Lower lobe of right lung (tissue), 2 donors: ENCODE measurements around the gene PPP1R11. TPM values are rescaled to one million over a fixed set of nuclear protein-coding genes. Genes with fewer than 3 reads are reported as not detected.

Experiments used
- ATAC-seq, 2 donors: fragments of 200-7000 bp; cut with Tn5 transposase; one replicate each; pipeline ENCODE4 v1.9.1; 2020 to 2022; ENCODE audit warnings: mild to moderate bottlenecking in 2 of 2, moderate library complexity in 2 of 2
- DNase-seq: peaks from one replicate; pipeline ENCODE4 v3.0.0-alpha.2; 2020
- H3K27ac ChIP-seq: fragments of 200-600 bp; one replicate; pipeline ENCODE4 v1.8.0; 2022
- H3K27me3 ChIP-seq: fragments of 200-600 bp; one replicate; pipeline ENCODE4 v1.8.0; 2022; ENCODE audit warnings: low read depth
- H3K36me3 ChIP-seq: fragments of 200-600 bp; one replicate; pipeline ENCODE4 v1.8.0; 2022; ENCODE audit warnings: mild to moderate bottlenecking
- H3K4me1 ChIP-seq: fragments of 200-600 bp; one replicate; pipeline ENCODE4 v1.8.0; 2022
- H3K4me3 ChIP-seq: fragments of 200-600 bp; one replicate; pipeline ENCODE4 v1.8.0; 2022; ENCODE audit warnings: mild to moderate bottlenecking
- H3K9me3 ChIP-seq: fragments of 200-600 bp; one replicate; pipeline ENCODE4 v1.8.0; 2022
- CTCF ChIP-seq: fragments of 200-600 bp; IDR thresholded peaks from one replicate; pipeline ENCODE4 v1.8.0; 2022; ENCODE audit warnings: antibody characterized with exemption, mild to moderate bottlenecking
- intact Hi-C: fragments of 100-400 bp; cut with DNase I; formaldehyde crosslinking; loops from one replicate; pipeline ENCODE4 v1.11.0; 2022
- total RNA-seq: library from RNA; stranded (reverse); fragmentation: NEBNext Ultra II Directional; extraction: Animal tissue kit (Norgen Biotek cat#: 25700); gene quantifications from one replicate; pipeline ENCODE4 v1.2.1, GENCODE V29; 2021
- donor health status: DM: no; HTN: yes; CAD: no; lungs with severe emphysema.

PPP1R11 gene
- total RNA-seq, 1 donor from 2014 or later = 65.7 TPM

- peak overlapping the region; percentile 69 for H3K27ac ChIP-seq
- H3K4me3 ChIP-seq = peak overlapping the region; percentile 60
- intact Hi-C loops = no loop called here
- peak; percentile 72 for DNase-seq
- peaks cover 46% of the 10 kb centered on the region for H3K27me3 ChIP-seq
- peak; percentile 39 for TF ChIP-seq CTCF
- H3K36me3 ChIP-seq = no peaks in the 10 kb centered on the region
- ATAC-seq = peak; percentile 88 to 92
- no peaks in the 10 kb centered on the region for H3K9me3 ChIP-seq
- peaks cover 23% of the 10 kb centered on the region for H3K4me1 ChIP-seq
Measured at GRCh38 chr6:30075790-30076732, 9.1 kb downstream of the PPP1R11 start.

- ATAC-seq = no peak
Measured at GRCh38 chr6:30077218-30077617, 10.2 kb downstream of the PPP1R11 start.

GRCh38 chr6:30087876-30088275 lies 20.9 kb downstream of the PPP1R11 start:
- DNase-seq (no peak), ATAC-seq (no peak)
- TF ChIP-seq CTCF = no peak
- Histone ChIP-seq H3K4me1 (peaks cover 5% of the 10 kb centered on the region), H3K4me3 (no peak overlapping the region), H3K27me3 (peaks cover 28% of the 10 kb centered on the region), H3K27ac (no peak overlapping the region), H3K9me3 (no peaks in the 10 kb centered on the region), H3K36me3 (no peaks in the 10 kb centered on the region)
- intact Hi-C loops = no loop called here

More at GRCh38 chr6:30077218-30077617, 10.2 kb downstream of the PPP1R11 start:
- Histone ChIP-seq H3K4me3 (no peak overlapping the region), H3K36me3 (no peaks in the 10 kb centered on the region), H3K9me3 (no peaks in the 10 kb centered on the region), H3K27ac (no peak overlapping the region), H3K27me3 (peaks cover 41% of the 10 kb centered on the region), H3K4me1 (peaks cover 20% of the 10 kb centered on the region)
- TF ChIP-seq CTCF = no peak
- intact Hi-C loops = no loop called here
- no peak for DNase-seq

GRCh38 chr6:30091577-30092381 lies 24.8 kb downstream of the PPP1R11 start:
- Histone ChIP-seq H3K36me3 (no peaks in the 10 kb centered on the region), H3K4me3 (no peak overlapping the region), H3K27ac (peak overlapping the region; percentile 62), H3K4me1 (peaks cover 5% of the 10 kb centered on the region), H3K9me3 (no peaks in the 10 kb centered on the region), H3K27me3 (peaks cover 35% of the 10 kb centered on the region)
- TF ChIP-seq CTCF = no peak
- ATAC-seq (peak; percentile 87 to 92), DNase-seq (peak; percentile 79)
- intact Hi-C loops = no loop called here

- intact Hi-C loops = no loop called here
- TF ChIP-seq CTCF = no peak
- Histone ChIP-seq H3K36me3 (no peaks in the 10 kb centered on the region), H3K27ac (no peak overlapping the region), H3K4me1 (peaks cover 5% of the 10 kb centered on the region), H3K9me3 (no peaks in the 10 kb centered on the region), H3K4me3 (no peak overlapping the region), H3K27me3 (peaks cover 28% of the 10 kb centered on the region)
- DNase-seq = no peak
- no peak for ATAC-seq
Measured at GRCh38 chr6:30092852-30093543, 26.0 kb downstream of the PPP1R11 start.
